DMS153 treated with DMSO at 0.1 percent for 48 hours (cell line): ENCODE data around the gene URI1.

Source experiments
- DNase-seq: peaks from one replicate; lab custom pipeline; 2025; ENCODE audit not compliant: unreplicated experiment; lab: John Stamatoyannopoulos, UW

Gene URI1

DNA sequence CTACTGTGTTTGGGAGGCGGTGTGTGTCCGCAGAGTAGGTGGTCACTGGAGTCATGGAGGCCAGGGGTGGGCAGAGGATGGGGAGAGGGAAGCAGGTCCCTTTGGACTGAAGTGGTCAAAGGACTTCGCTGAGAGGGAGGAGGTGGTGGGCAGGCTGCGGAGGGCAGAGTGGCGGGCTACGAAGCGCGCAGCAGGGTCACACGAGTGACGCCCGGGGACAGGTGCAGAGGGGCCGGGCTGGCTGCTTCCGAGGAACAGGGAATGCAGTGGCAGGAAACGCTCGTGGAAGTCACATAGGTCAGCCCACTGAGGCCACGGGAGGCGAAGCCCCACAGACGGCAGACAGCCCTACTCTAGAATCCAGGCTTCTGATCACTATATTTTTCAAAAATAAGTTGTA lies 111.5 kb downstream of the URI1 start:
- DNase-seq = no peak

DNA sequence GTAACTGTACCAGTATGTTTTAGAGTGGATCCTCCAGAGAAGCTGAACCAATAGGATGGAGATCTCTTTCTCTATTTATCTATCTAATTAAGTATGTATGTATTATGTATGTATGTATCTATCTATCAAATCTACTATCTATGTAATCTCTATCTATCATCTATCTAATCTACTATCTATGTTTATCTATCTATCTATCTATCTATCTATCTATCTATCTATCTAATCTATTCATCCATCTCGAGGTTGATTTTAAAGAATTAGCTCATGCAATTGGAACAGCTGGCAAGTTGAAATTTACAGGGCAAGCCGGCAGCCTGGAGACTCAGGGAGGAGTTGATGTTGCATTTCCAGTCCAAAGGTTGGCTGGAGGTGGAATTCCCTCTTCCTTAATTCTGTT lies 112.2 kb downstream of the URI1 start:
- no peak for DNase-seq

DNA sequence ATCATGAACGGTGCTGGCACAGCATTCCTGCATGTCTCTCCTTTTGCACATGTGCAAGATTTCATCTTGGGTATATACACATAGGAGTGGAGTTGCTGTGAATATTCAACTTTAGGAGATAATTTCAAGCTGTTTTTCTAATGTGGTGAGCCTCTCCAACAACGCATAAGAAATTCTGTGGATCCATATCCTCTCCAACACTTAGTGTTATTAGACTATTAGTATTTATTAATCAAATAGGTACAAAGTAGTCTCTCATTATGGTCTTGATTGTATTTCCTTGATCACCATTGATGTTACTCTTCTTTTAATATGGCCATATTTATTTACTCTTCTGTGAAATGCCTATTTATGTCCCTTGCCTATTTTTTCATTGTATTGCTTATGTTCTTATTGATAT lies 114.5 kb downstream of the URI1 start:
- DNase-seq = no peak

DNA sequence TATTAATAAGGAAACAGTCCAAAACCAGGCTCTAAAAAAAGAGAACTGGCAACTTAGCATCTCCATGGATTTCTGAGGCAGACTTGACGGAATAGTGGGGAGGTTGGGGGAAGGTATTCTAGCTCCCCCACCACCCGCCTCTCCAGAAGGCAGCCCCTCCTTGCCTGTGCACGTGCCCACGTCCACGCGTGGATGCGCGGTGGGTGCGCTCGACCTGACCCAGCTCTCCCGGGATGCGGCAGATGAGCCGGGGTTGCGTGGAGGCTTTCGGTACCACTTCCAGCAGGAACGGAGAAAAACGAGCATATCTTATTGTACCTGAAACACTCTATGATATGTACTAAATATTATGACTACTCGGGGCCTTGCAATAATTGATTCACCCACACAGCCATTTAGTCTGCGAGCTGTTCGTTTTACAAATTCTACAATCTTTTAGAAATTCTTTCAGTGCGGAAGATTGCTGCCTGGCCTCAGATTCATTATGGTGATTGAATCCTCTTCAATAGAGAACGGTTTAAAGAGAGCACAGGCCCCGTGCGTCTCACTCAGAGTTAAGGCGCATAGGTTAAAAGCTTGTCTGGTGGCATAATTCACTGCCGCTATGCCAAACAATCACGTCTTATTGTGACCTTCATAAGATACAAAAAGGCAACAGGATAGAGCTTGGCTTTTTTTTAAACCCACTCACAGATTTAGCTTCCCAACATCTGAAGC lies 117.9 kb downstream of the URI1 start:
- no peak for DNase-seq

DNA sequence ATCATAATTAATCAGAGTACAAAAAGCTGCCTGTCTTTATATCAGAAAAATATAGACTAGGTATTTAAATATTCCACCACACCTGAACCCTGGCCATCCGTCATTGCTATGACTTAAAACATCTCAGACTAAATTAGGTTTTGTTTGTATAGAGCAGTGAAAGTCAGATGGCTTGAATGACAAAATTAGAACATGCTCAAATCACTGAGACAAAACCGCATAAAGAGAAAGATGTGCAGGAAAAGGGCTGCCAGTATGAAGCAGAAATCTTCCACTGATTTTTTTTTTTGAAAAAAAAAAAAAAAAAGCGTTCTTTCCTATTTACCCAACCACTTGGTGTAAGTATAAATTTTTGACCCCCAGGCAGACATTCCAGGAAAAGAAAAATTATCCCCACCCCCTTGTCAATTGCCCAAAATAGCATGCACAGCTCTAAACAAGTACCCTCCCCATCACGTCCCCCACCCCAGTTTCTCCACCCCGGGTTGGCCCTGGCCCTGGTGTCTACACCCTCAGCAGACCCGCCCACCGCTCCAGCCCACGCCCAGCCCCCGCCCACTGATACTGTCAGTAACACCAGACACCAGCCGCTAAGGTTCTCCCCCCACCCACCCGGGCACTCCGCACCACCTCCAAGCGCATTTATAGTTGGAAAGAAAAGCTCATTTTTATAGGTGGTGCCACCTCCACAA lies 118.6 kb downstream of the URI1 start:
- DNase-seq = no peak

DNA sequence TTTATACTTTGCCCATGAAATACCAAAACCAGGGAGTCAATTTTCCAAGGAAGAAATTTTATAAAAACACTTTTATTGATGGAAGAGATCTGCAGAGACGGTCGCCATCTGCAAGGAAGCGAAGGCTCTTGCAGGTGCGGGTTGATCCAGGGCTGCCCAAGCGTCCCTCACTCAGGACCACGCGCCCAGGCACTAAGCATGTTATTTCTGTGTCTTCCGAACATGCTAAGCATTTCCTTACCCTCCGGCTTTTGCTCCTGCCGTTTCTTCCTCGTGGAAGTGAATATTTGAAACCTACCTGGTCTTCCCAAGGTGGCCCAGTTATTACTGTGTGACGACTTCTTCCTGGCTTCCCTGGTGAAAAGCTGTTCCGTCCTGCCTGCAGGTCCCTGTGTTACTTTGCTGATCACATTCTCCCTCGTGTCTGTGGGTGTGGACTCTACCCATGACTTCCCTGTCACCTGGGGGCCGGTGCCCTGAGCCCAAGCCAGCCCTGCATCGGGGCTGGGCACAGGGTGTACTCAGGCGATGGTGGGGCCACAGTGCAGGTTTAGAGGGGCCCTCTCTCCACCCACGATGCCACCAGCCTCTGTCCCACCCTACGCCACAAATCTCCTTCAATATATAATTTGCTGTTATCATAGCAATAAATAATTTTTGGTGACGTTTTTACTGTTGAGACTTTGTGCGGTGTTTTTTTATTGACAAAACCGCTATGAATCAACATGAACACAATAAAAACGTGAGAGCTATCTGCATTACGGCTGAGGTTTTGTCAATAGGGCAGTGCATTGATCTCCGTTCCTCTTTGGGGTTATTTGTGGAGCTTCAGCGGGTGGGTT lies 119.4 kb downstream of the URI1 start:
- DNase-seq = no peak

DNA sequence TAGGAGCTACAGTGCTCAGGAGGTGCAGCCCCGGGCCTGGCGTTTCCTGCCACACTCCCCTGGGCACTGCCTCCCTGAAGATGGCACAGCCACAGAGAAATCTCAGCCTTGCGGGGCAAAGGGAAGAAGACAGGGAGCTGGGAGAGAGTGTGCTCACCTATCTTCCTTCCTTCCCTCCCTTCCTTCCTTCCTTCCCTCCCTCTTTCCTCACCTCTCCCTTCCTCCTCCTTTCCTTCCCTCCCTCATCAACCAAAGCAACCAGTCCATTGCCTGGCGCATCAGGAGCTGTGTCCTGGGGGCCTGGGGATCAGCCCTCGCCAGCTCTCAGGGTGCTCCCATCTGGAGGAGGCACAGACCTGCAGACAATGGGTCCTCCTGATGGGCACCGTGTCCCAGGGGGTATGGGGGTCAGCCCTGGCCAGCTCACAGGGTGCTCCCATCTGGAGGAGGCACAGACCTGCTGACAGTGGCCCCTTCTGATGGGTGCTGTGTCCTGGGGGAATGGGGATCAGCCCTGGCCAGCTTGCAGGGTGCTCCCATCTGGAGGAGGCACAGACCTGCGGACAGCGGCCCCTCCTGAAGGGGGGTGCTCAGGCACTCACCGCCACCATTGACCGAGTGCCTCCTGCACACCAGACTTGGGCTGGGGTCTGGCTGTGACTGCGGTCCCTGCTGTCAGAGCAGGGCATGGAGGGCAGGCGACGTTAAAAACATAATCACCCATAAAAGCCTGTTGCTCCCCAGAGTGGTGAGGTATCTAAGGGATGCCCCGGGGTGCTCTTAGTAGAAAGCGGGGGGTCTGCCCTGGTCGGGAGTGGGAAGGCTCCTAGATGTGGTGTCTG lies 120.2 kb downstream of the URI1 start:
- no peak for DNase-seq

DNA sequence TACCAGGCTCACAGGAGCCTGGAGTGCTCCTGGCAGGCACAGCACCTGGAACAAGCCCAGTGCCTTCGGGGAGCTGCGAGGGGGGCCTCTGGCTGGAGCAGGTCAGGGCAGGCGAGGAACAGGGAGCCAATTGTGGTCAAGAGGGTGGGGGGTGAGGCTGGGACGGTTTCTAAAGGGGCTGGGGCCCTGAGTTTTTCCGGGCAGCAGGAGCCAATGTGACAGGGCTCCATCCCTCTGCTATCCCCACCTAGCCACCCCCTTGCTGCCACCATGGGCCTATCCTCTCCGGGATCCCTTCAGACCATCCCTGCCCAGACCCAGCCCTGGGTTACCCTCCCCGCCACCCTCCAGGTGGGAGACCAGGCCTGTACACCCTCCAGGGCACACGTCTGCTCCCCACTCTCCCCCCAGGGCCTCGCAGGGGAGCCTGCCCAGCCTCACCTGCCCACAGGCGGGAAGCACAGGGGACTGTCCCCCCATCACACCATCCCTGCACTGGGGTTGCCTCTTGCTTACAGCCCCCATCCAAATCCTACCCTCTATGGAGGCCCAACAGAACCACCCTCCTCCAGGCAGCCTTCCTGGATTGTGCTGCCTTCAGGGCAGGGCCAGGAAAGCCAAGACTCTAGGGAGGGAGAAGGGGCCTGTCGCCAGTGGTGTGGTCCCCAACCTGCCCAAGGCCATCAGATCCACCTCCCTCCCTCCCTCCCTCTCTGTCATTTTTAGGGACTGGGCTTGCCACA lies 121.0 kb downstream of the URI1 start:
- no peak for DNase-seq

DNA sequence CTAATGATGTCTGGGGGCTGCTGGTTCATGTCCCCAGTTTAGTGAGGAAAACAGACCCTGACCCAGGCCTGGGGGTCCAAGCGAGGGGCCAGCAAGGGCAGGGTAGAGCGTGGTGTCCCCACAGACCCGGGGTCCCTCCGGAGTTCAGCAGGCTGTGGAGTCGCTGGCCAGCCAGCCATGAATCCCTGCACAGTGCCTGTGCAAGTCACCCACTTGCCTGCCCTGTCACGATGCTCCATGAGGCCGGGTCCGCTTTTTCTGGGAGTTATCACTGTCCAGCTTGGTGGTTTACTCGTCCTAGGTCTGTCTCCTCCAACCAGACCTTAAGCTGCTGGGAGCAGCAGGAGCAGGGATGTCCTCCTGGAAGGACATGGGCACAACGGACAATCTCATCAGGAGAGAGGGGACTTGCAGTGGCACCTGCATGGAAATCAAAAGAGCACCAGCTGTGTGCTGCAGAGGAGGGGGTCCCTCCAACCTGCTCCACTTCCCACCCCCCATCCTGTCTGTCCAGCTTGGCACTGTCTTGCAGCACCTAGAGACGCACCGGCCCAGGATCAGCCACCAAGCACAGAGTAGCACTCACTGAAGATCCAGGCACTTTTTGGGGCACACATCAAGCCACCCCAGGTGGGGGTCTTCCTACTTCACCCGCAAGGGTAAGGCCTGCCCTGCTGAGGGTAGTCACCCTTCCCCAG lies 121.8 kb downstream of the URI1 start:
- no peak for DNase-seq

DNA sequence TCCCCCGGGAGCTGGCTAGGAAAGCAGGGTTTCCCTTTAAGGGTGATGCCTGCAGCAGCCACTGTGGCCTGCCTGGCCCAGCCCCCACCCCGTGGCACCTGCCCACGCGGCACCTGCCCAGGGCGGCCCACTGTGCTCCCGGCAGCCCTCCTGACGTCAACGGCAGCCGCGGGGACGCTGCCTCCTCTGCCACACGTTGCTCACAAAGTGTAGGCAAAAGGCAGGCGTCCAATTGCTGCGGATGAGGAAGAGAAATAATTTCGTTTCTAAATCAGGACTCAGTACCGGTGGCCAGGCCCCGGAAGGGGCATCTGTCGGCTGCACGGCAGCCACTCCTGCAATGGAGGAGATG lies 122.3 kb downstream of the URI1 start:
- no peak for DNase-seq

DNA sequence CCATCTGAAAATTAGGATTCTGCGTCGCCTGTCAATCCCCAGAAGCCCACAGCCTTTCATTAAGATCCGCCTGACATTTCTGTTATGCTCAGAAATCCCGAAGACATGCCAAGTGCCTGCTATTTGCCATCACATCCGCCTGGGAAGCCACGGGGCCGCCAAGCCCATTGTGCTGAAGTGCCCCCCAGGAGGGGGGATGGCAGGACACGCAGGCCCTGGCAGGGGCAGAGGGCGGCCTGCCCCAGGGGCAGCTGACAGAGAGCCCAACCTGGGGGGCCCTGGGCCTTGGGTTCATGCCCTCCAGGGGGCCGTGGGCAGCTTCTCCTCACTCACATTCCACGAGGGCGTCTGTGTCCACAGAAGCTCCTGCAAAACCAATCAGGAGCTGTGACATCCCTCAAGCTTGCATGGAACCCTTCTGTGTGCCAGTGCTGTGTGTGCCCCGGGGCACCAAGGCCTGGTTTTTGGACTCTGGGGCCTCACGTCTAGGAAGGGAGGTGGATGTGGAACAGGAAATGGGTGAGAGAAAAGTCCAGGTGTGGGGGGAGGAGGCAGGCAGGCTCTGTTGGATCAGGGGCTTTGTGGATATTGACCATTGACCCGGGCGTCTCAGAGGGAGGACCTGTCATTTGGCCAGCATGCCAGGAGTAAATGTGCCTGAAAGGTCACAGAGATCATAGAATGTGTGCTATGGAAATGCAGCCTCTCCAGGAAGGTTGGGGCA lies 122.9 kb downstream of the URI1 start:
- no peak for DNase-seq

DNA sequence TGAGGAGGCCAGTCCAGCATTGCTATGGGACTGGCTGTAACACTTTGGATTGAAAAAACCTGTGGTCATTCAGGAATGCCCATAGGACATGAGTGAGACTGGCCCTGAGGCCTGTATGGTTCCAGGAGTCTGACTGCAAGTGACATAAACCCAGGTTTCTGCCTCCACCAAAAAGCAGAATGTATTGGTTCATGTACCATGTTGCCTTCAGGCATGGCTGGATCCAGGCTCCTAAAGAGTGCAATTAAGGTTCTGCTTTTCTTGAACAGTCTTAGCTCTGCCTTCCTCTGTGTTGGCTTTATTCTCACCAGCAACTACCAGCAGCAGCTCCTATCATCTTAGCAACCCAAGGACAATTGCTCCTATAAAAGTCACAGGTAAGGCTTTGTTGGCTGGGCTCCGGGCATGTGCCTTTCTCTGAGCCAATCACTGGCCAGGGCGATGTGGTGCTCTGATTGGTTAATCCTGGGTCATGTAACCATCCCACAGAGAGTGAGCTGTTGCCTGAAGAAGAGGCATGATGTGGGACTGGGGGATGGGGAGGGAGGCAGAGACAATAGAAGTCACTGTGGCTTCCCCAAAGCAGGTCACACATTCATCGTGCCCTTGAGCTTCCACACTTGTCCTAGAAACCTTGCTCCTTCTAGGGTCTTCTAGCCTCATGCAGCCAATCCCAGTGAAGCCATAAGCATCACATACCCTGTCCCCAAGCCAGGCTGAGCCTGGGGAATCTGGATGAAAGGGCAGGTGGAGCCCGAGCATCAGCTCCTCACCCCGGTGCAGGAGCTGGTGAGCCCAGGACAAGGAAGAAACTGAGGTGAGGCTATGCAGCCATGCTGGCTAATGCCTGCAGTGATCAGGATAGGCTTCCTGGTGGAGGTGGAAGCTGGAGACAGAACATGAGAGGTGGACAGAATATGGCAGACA lies 123.9 kb downstream of the URI1 start:
- no peak for DNase-seq
